Measurements from ENCODE around the gene UPK3A. TPM values are rescaled to one million over a fixed set of nuclear protein-coding genes. Genes with fewer than 3 reads are reported as not detected.

The UPK3A gene
- total RNA-seq, 1 experiment from 2014 or later = not detected

GRCh38 chr22:45331486-45331885 is 46.7 kb downstream of the UPK3A start:
- in situ Hi-C loops (cut with HindIII; ENCODE audit: low pct_unique_long_range_greater_than_20kb, low sequenced_read_pairs) = no loop called here
- CTCF ChIA-PET = no interaction called here

GRCh38 chr22:45332001-45332400 is 47.3 kb downstream of the UPK3A start:
- in situ Hi-C loops (cut with HindIII; ENCODE audit: low pct_unique_long_range_greater_than_20kb, low sequenced_read_pairs) (no loop called here), intact Hi-C loops (cut with micrococcal nuclease; ENCODE audit: unreplicated experiment) (no loop called here)
- ChIA-PET POLR2A (no interaction called here), CTCF (no interaction called here)
- no peak overlapping the region for H3K4me3 ChIP-seq (ENCODE audit: low read depth in 2 of 2, low read length in 2 of 2)
- no peak for TF ChIP-seq POLR2AphosphoS5 (IDR thresholded peaks at IDR 0.05; ENCODE audit: low read depth, low read length)
- TF ChIP-seq SIN3A (IDR thresholded peaks at IDR 0.05; ENCODE audit: borderline replicate concordance, insufficient read depth, low read depth, low read length) = no peak
- TF ChIP-seq REST (IDR thresholded peaks at IDR 0.05; ENCODE audit: insufficient read depth in 1 of 2, low read depth in 2 of 2, low read length in 1 of 2) = no peak
- no peak for TF ChIP-seq CTCF (IDR thresholded peaks at IDR 0.05)
- no peak for TF ChIP-seq TCF7L2 (IDR thresholded peaks at IDR 0.05; ENCODE audit: low read depth, low read length)
- H3K27me3 ChIP-seq (ENCODE audit: control insufficient read depth, insufficient read depth, low read length) = no peaks in the 10 kb centered on the region
- no peaks in the 10 kb centered on the region for H3K4me1 ChIP-seq (ENCODE audit: control insufficient read depth, insufficient read depth, low read length)
- ATAC-seq (no peak), DNase-seq (ENCODE audit: low read depth, low spot score) (no peak)
- H3K27ac ChIP-seq (ENCODE audit: low read length) = no peak overlapping the region
- no peaks in the 10 kb centered on the region for H3K36me3 ChIP-seq (ENCODE audit: control insufficient read depth, insufficient read depth, low read length)
- H3K9me3 ChIP-seq (ENCODE audit: control insufficient read depth, insufficient read depth, low read depth, low read length) = no peaks in the 10 kb centered on the region
- no TSS peak for BruUV-seq (replicated peaks)

More at GRCh38 chr22:45331486-45331885, 46.7 kb downstream of the UPK3A start:
- ATAC-seq (no peak), DNase-seq (ENCODE audit: low read depth, low spot score) (no peak)
- Histone ChIP-seq H3K4me1 (ENCODE audit: control insufficient read depth, insufficient read depth, low read length) (no peaks in the 10 kb centered on the region), H3K9me3 (ENCODE audit: control insufficient read depth, insufficient read depth, low read depth, low read length) (no peaks in the 10 kb centered on the region), H3K36me3 (ENCODE audit: control insufficient read depth, insufficient read depth, low read length) (no peaks in the 10 kb centered on the region), H3K27ac (ENCODE audit: low read length) (no peak overlapping the region), H3K4me3 (ENCODE audit: low read depth in 2 of 2, low read length in 2 of 2) (no peak overlapping the region), H3K27me3 (ENCODE audit: control insufficient read depth, insufficient read depth, low read length) (no peaks in the 10 kb centered on the region)
- TF ChIP-seq SIN3A (IDR thresholded peaks at IDR 0.05; ENCODE audit: borderline replicate concordance, insufficient read depth, low read depth, low read length) (no peak), REST (IDR thresholded peaks at IDR 0.05; ENCODE audit: insufficient read depth in 1 of 2, low read depth in 2 of 2, low read length in 1 of 2) (no peak), POLR2AphosphoS5 (IDR thresholded peaks at IDR 0.05; ENCODE audit: low read depth, low read length) (no peak), CTCF (IDR thresholded peaks at IDR 0.05) (no peak), TCF7L2 (IDR thresholded peaks at IDR 0.05; ENCODE audit: low read depth, low read length) (no peak)
- intact Hi-C loops (cut with micrococcal nuclease; ENCODE audit: unreplicated experiment) = no loop called here
- POLR2A ChIA-PET = no interaction called here
- BruUV-seq (replicated peaks) = no TSS peak
